Stimulated activated CD4-positive, alpha-beta T cell treated with anti-CD3 and anti-CD28 coated beads, Interleukin-2, amount 100 ng/mL, for 24 hours (primary cell): ENCODE results near the gene EML2.
"Not testable (repeated sequence)": the region's sequence is repeated elsewhere in the genome, so short reads cannot be mapped to it uniquely, and the experiment has no call there.

ENCODE experiments used
- DNase-seq, 2 donors: peaks; one replicate each; pipeline ENCODE4 v3.0.0-alpha.2; 2020

The EML2 gene

DNA sequence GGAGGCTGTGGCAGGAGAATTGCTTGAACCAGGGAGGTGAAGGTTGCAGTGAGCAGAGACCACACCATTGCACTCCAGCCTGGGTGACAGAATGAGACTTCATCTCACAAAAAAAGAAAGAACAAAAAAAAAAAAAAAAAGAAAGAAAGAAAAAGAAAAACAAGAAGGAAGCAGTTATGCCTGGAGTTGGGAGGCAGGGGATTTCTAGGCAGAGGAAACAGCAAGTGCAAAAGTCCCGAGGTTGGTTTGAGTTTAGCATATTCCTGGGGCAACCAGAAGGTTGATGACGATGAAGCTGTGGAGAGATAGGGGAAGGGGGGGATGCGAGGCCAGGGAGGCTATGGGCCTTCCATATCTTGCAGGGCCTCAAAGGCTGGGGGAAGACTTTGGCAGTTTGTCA lies 11.5 kb upstream of the EML2 start:
- no peak for DNase-seq

DNA sequence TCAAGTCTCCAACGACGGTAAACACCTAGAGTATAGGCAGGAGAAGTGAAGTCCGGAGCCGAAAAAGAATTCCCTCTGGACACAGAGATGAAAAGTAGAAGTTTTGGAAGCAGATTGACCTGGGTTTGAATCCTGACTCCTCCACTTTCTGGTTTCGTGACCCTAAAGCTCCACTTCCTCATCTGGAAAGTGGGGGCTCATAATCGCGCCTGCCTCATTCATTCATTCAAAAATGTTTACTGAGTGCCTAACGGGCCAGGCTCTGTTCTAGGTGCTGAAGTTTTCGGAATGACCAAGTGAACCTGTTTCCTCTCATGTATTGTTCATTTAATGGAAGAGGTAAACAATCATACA lies 7.1 kb upstream of the EML2 start:
- no peak for DNase-seq

- DNase-seq = peak; percentile 83 to 84
These were observed 6.6 kb upstream of the EML2 start for GRCh38 chr19:45645631-45646344.

DNA sequence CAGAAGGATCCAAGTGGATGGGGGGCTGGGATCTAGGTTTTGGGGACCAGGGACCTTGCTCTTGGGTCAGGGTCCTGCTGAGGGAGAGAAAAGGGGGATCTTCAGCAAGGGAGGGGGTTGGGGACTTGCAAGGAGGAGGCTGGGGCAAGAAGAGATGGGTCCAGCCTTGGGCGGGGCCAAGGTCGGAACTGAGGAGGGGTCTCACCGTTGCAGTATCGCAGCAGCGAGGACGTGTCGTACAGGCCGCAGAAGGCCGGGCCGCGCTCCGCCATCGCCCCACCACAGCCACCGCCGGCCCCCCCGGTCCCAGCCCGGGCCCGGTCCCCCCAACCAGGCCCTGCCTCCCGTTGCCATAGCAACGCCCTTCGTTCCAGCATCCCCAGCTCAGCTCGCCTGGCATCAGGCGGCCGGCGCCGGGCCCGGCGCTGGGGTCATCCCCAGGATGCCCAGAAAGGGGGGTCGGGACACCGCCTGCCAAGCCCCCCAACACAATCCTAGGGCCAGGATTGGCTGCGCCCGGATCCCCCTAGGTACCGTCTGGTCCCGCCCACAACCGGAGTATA lies 6.0 kb upstream of the EML2 start:
- no peak for DNase-seq

DNA sequence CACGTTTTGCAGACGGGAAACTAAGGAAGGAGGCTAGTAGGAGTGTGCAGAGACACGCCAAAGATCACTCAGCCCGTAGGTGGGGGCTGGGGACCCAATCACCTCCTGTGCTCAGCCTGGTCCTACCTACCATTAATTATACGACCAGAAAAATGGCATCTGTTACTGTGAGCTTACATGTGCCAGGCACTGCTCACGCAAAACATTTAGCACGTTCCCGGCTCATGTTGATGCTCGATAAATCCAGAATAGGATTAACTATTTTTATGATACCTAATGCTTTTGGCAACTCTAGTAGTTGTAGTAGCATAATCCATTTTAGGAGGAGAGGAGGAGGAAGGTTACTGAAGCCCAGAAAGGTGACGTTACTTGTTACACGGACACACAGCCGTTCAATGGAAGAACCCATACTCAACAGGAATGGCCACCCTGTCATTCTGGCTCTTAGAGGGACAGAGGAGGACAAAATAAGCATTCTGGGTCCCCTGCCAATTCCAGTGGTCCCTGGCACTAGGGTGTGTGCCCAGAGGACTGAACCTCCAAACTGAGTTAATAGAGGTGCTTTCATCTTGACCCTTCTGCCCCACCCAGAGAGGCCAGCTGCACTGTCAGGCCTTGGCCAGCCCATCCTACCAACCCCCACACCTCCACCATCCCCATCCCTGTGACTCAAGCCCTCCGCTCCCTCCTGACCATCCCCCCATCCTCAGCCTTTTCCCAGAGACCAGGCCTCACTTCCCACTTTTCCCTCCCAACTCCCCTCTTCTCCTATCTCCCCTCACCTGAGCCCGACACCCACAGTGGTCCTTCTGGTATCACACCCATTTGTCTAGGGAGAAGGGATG lies 5.0 kb upstream of the EML2 start:
- no peak for DNase-seq

GRCh38 chr19:45643024-45643926 lies 4.1 kb upstream of the EML2 start:
- DNase-seq = peak; percentile 97 to 98

DNA sequence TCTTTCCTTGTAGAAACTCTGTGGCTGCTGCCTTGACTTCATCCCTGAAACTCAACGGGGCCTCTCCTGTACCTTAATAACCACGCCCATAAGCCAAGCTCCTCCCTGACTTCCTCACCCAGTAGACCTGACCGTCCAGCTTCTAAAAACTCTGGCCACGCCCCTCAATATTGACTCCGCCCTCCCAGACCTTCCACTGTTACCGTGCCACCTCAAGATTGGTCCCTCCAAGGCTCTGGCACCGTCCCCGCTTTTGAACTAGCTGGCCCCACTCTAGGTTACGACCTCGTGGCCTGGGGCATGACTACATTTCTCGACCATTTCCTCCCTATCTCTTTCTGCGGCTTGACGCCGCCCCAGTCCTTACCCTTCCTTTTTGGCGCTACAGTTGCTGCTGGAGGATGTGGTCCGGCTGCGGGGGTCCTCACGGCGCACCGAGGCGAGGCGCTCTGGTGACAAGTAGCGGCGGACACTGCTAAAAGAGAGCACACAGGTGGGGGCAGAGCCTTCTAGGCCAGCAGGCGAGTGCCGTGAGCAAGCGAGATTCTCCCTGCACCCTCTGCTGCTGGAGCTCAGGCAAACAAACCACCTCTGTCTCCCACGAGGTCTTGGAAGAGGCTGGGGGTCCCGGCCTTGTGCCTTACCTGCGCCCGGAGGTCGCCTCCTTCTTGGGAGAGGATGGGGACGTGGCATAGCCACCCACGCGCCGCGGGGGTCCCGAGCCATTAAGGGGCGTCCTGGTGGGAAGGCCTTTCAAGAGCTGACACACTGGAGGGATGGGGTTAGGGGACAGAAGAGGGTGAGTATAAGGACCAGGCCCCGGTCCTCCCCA lies 2.3 kb upstream of the EML2 start:
- DNase-seq = peak; percentile 81 to 94

DNA sequence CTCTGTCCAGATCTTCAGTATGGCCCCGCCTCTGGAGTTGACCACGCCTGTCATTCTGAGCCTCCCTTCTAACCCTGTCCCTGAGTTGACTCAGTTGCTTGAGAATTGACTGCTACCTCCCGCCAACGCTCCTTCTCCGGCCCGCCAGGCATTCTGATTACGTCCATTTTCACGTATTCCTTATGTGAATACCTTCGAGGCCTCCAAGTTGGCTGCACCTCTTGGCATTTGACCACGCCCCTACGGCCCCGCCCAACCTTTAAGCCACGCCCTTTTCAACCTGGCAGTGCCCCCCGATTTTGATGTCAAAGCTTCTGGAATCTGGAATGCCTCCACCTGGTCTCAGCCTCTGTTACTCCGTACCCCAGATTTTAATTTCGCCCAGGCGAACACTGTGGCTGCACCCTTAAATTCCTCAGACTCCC lies 1.7 kb upstream of the EML2 start:
- DNase-seq = peak; percentile 58 to 74

DNA sequence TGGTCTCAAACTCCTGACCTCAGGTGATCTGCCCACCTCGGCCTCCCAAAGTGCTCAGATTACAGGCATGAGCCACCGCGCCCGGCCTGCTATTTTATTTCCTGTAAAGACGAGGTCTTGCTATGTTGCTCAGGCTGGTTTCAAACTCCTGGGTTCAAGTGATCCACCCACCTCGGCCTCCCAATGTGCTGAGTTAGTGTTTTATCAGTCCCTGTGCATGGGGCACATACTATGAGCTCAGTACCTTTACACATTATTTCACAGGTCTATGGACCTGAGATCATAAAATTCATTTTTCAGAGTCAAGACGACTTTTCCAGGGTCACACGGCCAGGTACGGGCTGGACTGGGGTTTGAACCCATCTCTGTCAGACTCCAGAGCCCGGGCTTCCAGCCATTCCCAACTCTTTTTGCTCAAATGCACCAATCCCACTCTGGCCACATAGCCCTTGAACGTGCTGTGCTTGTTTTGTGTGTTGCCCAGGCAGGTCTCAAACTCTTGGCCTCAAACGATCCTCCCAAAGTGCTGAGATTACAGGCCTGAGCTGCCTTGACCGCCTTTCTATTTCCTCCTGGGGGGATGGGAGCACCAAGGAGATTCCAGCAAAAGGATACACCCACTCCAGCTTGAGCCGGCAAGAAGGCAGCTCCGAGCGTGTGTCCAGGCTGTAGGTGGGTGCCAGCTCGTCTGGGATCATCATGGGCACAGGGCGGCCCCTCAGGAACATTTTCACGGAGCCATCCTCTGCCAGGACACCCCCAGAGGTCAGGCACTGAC lies 1.1 kb downstream of the EML2 start:
- no peak for DNase-seq

DNA sequence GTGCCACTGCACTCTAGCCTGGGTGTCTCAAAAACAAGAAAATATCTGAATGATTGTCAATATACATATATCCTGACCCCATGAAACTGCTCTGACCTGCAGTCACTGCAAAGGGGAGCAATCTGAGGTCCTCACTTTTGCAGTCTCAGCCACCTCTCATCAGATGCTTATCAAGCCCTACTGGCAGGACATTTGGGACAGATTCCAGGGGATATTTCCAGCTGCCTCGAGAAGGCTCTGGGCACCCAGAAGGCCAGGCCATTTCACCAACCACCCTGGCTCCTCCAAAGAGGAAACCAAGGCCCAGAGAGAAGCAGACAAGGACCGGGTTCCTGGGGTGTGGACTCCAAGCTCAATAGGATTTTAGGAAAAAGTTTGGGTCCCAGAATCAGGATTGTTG lies 2.3 kb downstream of the EML2 start:
- no peak for DNase-seq

DNA sequence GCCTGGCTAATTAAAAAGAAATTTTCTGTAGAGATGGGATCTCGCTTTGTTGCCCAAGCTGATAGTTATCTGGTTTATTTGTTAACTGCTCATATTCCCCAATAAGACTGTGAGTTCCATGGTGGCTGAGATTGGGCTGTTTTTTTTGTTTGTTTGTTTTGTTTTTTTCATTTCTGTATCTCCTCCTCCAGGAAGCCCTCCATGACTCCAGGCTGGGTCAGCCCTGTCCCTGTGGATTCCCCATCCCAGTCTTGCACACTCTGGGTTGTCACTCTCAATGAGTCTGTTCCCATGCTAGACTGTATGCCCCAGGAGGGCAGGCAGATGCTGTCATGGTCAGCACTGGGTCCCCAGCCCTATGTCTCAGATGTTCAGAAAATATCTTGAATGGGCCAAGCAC lies 2.9 kb downstream of the EML2 start:
- DNase-seq = no peak

- DNase-seq = peak; percentile 66 to 71
These were observed 6.6 kb downstream of the EML2 start for GRCh38 chr19:45632468-45633196.

- DNase-seq = peak in 1 of 2 donors; percentile 35
These were observed 8.7 kb downstream of the EML2 start for GRCh38 chr19:45630463-45630862.

- DNase-seq = no peak
These were observed 9.5 kb downstream of the EML2 start for GRCh38 chr19:45629704-45630103.

DNA sequence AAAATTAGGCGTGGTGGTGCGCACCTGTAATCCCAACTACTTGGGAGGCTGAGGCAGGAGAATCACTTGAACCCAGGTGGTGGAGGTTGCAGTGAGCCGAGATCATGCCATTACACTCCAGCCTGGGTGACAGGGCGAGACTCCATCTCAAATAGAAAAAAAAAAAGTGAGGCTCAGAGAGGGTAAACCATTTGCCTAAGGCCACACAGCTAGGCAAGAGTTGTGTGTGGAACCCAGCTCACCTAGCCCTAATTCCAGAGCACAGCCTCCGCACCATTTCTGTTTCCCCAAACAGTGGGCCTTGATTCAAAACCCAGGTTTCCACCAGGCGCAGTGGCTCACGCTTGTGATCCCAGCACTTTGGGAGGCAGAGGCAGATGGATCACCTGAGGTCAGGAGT lies 11.0 kb downstream of the EML2 start:
- not testable (repeated sequence) for DNase-seq

DNA sequence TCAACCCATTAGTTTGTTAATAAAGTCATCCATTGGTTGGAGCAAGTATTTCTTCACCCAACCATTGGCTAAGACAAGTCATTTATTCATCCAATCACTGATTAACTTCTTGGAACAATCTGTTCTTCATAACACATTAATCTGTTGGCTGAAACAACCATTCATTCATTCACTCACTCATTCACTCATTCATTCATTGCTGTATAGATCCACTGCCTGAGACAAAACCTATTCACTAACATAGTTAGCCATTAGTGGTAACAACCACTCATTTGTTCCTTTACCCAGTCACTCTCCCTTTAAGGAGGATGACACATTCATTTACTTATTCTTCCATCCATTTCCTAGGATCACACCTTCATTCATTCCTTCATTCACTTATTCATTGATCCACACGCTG lies 15.2 kb downstream of the EML2 start:
- DNase-seq = no peak

DNA sequence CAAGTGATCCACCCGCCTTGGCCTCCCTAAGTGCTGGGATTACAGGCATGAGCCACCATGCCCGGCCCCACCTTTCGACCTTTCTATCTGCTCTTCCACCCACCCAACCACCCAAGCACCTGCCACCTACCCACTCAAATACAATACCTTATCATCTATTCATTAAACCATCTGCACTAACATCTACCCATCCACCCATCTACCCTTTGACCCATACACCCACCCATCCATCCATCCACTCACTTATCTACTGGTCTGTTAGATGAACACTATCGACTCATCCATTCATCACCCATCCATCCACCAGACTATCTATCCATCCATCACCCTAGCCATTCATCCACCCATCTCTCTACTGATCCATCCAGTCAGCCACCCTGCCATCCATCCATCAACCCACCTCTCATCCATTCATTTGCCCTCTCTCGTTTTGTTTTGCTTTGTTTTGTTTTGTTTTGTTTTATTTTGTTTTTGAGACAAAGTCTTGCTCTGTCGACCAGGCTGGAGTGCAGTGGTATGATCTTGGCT lies 17.2 kb downstream of the EML2 start:
- no peak for DNase-seq

DNA sequence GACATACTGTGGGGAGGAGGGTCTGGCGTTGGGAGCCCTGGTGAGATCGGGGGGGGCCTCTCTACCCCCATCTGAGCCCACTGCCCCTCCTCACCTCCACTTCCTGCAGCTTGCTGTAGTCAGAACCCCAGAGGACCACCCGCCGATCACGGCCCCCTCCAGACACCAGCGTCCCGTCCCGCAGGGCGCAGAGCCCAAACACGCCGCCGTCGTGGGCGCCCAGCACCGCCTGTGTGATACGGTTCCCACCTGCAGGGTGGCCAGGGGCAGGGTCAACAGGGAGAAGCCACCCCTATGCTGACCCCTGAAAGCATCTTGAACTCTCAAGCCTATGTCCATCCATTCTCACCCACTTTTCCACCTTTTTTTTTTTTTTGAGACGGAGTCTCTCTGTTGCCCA lies 17.8 kb downstream of the EML2 start:
- no peak for DNase-seq

GRCh38 chr19:45616704-45617017 lies 22.5 kb downstream of the EML2 start:
- DNase-seq = no peak
